Measurements from ENCODE around the gene PI4K2A.
A peak's percentile ranks its signal among the peaks of the same experiment; 100 is the strongest.
"Not testable (repeated sequence)": the region's sequence is repeated elsewhere in the genome, so short reads cannot be mapped to it uniquely, and the experiment has no call there.

PI4K2A gene

DNA sequence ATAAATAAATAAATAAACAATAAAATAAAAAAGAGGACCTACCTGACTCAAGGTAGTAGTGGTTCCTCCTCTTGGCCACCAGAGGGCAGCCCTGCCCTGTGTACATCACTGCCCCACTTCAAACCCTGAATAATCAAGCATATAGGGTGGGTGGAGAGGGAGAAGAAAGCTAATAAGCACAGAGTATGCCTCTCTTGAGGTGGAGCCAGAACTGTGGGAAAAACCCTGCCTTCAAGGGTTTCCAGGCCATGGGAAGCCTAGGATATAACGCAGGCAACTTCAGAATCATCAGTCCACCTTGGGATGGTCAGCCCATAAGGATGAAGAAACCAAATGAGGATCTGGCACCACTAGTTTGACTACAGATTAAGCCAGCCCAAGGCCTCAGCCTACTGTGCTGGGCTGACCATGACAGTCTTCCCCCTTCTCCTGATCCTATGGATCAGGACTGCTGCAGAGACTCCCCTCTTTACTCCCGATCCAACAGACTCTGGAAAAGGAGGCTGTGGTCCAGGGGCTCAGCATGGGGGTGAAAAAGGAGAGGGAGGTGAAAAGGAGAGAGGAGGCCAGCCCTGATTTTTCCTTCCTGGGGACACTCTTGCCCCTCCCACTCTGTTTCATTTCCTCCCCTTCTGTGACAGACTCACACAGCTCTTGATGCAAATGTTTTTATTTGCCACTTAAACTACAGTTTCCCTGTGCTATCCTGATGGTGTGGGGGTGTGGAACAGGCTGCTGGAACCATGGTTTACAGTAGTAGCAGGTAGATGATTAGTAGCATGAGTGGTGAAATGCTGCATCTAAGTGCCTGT, 36.5 kb downstream of the PI4K2A start:
- DNase-seq, result peak; percentile 42

DNA sequence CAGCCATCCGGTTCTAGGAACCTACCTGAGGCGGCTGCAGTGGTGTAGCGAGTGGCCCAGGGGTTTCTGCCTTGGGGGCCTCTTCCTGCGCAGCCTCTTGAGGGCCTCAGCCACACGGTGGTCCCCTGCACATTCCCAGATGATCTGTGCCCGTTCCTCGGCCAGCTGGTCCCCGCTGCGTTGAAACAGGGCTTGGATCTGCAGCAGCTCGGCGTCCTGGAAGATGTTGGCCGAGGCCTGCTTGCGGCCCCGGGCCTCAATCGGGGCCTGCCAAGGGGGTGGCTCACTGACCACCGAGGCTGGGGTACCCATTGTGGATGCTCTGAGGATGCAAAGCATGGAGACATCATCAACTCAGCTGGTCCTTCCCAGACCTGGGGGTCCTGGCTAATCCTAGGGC, 39.1 kb downstream of the PI4K2A start:
- DNase-seq, result no peak

DNA sequence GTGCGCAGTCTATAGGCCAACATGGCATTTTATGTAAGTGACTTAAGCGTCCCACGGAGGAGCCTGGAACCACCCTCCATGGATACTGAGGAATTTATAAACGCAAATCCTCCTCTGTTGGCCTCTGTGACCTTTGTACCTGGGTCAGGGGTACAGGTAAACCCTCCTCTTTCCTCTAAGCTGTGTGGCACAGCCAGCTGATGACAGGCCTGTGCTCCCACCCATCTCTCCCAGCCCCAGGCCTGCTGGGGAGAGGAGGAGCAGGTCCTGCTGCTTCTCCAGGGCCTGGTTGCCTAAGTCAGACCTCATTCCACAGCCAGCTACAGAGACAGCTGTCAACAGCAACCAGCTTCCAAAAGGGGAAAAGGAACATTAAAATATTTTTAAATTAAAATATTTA, 41.6 kb downstream of the PI4K2A start:
- no peak for DNase-seq

DNA sequence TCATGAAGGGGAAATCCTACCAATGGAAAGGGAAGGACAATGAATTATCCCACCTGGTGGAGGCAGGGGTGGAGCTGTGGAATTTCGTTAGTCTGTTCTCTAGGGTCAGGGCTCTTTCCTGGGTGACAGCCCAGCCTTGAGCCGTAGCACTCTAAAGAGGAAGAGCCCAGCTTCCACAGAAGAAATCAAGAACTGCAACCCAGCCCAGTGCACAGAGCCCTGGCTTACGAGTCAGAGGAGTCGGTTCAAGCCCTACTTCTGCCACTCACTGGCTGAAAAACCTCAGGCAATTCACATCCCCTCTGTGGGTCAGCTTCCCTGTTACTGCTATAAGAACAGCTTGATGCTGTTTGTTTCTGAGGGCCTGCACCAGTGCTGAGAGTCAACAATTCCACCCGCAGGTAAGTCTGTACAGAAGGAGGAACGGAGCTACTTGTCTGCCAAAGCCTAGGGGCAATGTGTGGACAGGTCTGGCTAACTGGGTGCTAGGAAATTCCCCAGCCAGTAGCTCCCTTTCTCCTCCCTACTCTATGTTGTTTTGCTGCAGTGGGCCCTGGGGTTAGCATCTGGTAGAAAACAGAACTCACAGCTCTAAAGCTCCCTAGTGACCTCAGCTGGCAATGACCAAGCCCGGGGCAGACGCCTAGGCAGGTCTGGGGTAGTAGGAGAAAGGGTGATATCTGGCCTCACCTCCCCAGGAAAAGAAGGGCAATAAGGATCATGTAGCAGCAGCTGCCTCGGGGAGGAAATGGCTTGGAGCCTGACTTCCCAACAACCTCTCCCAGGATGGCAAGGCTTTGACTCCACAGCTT, 43.3 kb downstream of the PI4K2A start:
- no peak for DNase-seq

DNA sequence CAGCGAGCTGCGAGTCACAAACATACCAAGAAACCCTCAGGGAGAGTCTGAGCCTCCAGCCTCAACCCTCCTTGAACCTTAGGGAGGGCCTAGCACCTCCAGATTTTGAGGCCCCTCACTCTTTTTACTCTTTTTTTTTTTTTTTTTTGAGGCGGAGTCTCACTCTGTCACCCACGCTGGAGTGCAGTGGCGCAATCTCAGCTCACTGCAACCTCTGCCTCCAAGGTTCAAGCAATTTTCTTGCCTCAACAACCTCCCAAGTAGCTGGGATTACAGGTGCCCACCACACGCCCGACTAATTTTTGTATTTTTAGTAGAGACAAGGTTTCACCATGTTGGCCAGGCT, 43.9 kb downstream of the PI4K2A start:
- DNase-seq, result not testable (repeated sequence)

DNA sequence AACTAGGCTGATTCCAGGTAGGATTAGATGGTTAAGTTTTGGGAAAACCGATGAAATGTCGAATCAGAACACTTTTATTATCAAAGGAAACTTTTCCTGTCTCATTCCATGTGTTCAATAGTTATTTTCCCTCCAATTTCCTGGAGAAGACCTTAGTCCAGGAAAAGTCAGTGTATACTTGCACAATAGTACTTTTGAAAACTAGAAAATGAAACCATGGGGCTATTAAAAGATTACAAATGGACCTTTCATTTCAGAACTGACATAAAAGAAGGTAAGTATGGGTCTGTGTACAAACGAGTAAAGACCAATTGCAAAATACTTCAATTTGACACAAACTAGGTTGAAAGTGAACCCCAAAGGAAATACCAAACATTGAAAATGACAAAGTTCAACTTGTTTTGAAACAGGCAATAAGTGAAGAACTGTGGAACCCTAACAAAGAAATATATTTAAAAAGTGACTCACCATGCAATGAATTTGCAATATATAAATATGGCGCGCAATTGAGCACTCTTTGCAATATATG, 44.5 kb downstream of the PI4K2A start:
- no peak for DNase-seq

DNA sequence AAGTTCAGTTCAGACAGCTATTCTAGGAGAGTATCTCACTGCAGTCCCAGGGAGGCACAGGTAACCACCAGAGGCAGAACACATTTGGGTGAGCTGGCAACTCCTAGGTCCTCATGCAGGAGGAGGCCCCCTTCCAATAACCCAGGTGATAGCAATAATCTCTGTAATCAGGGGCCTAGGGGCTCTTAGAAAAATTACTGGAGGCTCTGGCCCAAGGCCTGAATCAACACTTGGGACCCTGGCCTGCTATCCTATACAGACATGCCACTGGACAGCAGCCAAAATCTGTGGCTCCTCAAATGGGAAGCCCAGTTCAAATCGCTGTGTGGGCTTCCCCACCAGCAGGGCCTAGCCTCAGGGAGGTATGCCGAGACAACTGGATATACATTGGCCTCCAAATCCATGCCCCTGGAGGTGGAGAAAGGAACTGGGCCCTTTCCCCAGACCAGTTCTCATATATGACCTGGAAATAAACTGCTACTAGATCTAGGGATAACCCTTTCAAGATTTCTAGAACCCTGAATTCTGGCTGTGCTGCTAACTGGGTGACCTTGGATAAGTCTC, 45.0 kb downstream of the PI4K2A start:
- no peak for DNase-seq

DNA sequence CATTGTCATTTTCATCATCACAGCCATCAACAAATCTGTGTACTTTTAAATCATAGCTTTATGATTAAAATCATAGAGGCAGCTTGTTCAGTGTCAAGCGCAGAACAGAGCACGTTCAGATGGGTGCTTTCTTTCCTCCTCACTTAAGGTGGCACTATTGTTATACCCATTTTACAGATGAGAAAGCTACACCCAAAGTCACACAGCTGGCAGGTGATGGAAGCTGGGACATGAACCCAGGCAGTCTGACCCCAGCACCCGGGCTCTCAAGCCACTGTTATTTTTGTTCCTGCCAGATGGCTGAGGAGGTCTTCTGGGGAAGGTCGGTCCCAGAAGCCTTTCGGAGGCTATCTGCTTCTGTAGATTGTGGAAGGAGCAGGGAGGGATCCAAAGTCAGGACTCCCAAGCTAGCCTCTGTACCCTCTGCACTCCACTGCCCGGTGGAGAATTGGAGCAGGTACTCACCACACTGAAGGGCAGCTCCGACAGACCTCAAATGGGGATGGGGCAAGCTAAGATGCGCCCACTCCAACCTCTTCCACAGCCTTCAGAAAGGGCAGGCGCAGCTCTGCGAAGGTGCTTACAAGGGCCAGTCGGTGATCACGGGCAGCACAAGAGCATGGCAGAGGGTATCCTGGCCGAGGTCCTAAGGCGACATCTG, 46.0 kb downstream of the PI4K2A start:
- DNase-seq, result peak; percentile 6

DNA sequence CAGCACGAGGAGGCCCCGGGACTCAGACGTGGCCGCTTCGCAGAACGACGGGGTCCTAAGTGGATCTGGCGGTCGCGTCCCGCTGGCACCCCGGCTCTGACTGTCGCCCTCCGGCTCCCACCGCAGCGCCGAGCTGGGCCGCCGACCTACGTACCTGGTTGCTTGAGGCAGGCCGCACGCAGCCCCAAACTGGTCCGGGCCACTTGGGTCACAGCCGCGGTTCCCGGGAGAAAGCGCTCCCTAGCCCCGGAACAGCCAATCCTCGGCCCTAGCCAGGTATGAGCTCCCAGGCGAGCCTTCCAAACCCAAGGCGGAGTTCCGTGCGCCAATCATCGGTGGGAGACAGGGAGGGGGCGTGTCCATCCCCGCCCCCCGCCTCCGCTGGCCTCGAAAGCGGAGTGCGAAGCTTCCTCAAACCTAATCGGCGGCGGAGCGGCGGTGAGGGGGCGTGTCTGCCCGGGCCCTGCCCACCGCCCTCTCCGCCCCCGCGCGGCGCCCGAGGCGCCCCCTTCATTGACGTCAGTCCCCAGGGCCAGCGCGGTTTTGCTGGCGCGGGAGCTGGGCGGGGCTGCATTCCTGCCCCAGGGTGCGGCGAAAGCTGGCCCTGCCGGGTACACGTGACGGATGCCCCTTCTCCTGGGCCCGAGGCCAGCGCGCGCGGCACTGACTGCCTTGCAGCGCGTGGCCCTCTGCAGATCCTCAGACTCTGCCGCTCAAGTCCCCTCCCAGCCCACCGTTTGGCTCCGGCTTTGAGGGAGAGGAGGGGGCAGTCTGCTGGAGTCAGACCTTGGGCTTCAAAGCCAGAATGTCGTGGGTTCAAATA, 46.7 kb downstream of the PI4K2A start, which contains the start of gene AVPI1:
TSS of gene AVPI1 (minus strand) at position 280 of the 823 bp plus-strand sequence. CDS start 7,336 bp downstream, outside the sequence.
- peak; percentile 94 for DNase-seq

DNA sequence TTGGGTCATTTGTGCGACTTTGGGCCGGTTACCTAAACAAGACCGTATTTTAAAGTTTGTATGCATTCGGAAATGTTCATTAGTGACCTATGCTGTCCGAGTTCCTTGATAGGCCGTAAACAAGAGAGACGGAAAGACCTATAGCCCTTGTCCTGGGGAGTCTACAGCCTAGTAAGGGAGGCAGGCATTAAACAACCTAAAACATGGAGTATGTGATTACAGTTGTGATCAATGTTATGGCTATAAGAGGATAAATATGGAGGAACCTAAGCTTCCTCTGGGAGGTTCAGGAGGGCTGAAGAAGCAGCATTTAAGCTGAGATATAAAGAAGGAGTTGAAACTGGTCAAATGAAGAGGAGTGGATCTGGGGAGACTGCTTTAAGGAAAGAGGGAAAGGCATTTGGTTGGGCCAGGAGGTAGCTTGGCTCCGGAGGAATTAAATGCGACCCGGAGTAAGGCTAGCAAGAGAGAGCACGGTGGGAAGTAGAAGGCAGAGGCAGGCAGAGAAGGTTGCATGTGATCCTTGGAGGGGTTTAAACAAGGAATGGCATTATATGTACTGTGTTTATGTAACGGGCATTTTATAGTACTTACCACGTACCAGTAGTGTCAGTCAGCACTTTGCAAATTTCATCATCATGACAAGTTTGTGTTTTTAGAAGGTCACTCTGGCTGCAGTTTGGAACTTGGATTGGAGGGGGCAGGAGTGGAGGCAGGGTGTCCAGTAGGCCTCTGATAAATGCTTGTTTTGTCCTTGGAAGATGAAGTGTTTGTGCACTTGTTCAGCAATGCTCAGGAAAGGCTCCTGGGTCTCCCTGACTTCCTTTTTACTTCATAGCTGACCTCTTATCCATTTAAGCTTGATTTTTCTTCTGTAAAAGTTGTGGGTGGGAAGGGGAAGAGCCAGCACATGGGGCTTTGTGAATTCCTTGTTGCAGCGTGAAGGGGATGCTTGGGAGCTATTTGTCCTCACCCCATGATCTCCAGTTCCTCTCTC, 47.6 kb downstream of the PI4K2A start:
- no peak for DNase-seq

DNA sequence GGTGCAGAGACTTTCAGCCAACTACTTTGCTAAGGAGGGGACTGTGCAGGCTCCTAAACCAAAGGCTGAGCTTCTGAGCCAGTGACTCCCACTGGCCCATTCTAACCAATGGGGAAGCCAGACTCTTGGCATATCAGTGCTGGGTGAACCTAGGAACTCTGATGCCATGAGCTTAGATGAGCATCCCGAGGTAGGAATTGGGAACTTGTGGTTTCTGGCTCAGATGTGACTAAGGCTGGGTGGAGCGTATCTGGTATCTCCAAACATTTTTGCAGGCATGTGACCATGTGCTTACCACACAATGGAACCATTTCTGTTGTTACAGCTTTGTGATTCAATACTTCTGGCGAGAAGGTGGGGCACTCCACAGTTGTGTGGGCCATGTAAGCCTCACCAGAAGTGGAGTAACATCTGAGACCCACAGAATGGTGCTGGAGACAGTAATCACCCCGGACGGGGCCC, 49.1 kb downstream of the PI4K2A start:
- no peak for DNase-seq

DNA sequence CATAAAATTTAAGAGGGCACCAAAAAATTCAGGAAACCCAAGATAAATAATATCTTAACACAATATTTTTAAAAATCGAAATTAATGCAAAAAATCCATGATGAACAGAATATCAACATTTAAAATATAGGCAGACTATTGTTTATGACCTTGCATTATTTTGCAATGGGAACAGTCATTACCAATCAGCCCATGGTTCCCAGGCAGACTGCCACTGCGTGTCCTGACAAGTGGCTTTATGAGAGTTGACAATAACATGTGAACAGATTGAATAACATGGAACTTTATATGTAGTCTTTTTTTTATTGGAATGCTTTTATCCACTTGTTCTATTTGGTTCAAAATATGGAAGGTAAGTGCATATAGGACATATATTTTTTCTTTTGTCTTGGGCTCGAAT, 49.7 kb downstream of the PI4K2A start:
- no peak for DNase-seq

DNA sequence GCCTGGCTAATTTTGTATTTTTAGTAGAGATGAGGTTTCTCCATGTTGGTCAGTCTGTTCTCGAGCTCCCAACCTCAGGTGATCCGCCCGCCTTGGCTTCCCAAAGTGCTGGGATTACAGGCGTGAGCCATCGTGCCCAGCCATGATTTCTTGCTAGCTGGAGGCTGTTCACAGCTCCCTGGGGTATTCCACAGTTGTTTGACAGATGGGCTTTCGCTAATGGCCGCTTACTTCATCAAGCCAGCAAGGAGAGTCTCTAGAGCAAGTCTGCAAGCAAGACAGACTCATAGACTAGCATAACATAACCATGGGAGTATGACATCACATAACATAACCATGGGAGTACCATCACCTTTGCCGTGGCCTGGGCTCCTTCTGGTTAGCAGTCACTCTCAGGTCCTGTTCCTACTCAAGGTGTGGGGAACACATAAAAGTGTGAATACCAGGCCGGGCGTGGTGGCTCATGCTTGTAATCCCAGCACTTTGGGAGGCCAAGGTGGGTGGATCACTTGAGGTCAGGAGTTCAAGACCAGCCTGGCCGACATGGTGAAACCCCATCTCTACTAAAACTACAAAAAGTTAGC, 57.7 kb downstream of the PI4K2A start:
- DNase-seq, result not testable (repeated sequence)

DNA sequence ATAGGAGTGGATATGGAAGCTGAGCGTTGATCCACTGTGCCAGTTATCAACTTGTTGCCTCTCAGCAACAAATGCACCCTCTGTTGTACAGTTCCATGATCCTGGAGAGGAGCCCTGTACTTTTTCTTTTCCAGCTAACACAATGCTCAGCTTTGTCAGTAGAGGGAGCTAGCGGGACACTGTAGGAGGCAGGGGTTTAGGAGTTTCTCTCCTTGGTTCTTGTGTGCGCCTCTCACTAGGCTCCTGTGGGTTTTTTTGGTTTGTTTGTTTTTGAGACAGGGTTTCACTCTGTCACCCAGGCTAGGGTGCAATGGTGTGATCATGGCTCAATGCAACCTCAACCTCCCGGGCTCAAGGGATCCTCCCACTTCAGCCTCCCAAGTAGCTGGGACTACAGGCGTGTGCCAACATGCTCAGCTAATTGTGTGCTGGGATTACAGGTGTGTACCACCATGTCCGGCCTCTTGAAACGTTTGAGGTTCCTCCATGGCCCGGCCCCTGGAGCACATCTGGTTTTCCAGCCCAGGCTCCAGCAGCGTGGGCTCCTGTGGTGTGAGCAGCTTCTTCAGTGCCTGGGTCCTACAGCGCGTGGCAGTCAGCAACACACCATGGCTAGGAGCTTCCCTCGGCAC, 61.1 kb downstream of the PI4K2A start:
- peak; percentile 29 for DNase-seq

DNA sequence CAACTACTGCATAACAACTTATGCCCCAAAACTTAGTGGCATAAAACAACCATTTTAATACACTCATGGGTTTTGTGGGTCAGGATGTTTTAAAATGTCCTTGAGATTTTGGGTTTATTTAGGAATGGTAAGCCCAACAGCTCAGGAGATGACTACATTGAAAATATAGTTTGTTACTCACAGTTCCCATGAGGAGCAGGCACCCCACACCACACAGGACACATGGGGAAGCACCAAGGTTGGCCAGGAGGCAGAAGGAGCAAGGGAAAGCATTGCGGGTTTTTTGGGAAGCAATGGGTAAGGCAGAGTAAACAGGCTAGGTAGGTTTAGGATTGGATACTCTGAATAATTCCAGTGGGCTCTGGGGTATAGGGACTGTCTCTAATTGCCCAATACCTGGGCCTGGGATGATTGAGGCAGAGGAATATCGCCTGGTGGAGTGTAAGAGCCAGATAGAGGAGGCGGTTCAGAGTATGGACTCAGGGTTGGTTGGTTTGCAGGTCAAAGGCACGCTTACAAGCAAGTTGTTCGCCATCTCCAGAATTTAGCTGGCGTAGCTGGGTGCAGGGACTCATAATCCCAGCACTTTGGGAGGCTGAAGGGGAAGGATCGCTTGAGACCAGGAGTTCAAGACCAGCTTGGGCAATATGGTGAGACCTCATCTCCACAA, 63.1 kb downstream of the PI4K2A start:
- DNase-seq, result no peak

DNA sequence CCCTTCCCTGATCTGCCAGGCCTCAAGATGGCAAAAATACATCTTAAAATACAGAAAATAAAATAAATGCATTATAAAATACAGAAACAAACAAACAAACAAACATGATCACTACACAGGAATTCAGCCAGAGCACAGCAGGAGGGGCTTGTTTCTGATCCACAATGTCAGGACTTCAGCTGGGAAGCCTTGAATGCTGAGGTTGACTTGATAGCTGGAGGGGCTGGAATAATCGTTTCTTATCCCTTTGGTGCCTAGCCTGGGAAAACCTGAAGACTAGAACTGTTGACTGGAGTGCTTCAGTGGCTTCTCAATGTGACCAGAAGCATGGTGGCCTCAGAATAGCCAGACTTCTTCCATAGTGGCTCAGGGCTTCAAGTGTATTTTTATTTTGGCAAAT, 63.9 kb downstream of the PI4K2A start:
- no peak for DNase-seq

DNA sequence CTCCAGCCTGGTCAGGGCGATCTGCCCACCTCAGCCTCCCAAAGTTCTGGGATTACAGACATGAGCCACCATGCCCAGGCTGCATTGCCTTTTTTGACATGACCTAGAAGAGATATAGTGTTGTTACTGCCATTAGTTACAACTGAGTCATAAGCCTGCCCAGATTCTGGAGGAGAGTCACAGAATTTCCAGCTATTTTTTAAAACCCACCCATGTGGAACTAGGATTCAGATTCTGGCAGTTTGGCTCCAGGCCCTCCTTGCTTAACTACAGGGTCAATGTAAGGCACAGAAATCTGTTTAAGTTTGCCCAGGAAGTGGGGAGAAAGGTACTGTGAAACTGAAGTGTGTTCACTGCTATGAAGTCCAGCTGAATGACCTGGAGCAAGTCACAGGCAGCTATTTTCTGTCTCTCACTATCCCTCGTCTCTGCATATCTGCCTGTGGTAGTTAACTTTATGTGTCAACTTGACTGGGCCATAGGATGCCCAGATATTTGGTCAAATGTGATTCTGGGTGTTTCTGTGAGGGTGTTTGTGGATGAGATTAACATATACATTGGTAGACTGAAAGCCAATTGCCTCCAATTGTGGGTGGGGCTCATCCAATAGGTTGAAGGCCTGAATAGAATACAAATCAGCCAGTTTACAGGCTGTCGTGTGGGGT, 64.7 kb downstream of the PI4K2A start:
- no peak for DNase-seq

DNA sequence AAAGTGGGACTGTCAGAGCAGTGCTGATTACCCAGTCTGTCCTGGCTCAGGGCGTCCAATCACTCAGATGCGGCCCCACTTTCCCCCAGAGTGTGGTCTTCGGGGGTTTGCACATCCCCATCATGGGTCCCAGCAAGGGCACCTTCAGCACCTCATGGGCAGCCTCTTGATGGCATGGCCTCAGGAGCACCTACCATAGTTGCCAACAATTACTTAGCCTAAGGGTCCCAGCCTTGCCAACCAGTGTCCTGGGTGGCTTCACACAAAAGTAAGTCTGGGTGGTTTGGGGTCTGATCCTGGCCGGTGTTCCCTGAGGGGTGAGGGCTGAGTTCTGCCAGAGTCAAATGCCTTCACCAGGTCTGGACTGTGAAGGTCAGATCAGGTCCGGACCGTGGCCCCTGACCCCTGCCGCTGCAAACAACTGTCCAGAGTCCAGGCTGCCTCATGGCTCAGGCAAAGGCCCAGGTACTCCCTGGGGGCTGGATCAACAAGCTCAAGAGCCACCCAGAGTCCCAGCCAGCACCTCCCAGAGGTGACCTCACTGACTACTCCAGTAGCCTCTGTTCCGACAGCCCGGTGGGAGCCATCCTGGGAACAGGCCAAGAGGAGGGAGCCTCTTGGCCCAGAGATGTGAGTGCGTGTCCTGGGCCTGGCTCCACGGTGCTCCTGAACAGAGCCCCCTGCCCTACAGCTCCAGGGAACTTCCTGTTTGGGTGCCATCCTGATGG, 66.8 kb downstream of the PI4K2A start:
- no peak for DNase-seq

All from activated naive CD4-positive, alpha-beta T cell treated with Interleukin-2 at 50 U/mL for 16 hours (primary cell).